Measurements from ENCODE around the gene DOK6.
"Not testable (repeated sequence)": the region's sequence is repeated elsewhere in the genome, so short reads cannot be mapped to it uniquely, and the experiment has no call there.

DOK6 gene

GRCh38 chr18:69814861-69815385, 414.2 kb downstream of the DOK6 start:
- DNase-seq (ENCODE audit: low spot score): no peak

- DNase-seq (ENCODE audit: low spot score): no peak
These were observed 416.8 kb downstream of the DOK6 start for GRCh38 chr18:69817335-69817940.

GRCh38 chr18:69819460-69819859, 418.8 kb downstream of the DOK6 start:
- no peak for DNase-seq (ENCODE audit: low spot score)

GRCh38 chr18:69820538-69820937, 419.9 kb downstream of the DOK6 start:
- DNase-seq (ENCODE audit: low spot score): no peak

GRCh38 chr18:69830189-69830588, 429.5 kb downstream of the DOK6 start:
- no peak for DNase-seq (ENCODE audit: low spot score)

- not testable (repeated sequence) for DNase-seq (ENCODE audit: low spot score)
These were observed 434.3 kb downstream of the DOK6 start for GRCh38 chr18:69834980-69835379.

GRCh38 chr18:69838003-69838402, 437.3 kb downstream of the DOK6 start:
- no peak for DNase-seq (ENCODE audit: low spot score)

- peak; percentile 14 for DNase-seq (ENCODE audit: low spot score)
These were observed 438.1 kb downstream of the DOK6 start for GRCh38 chr18:69838620-69839411.

- DNase-seq (ENCODE audit: low spot score): no peak
These were observed 438.8 kb downstream of the DOK6 start for GRCh38 chr18:69839497-69839896.

- no peak for DNase-seq (ENCODE audit: low spot score)
These were observed 439.3 kb downstream of the DOK6 start for GRCh38 chr18:69840001-69840400.

GRCh38 chr18:69840445-69840844, 439.8 kb downstream of the DOK6 start:
- no peak for DNase-seq (ENCODE audit: low spot score)

GRCh38 chr18:69841117-69841516, 440.4 kb downstream of the DOK6 start:
- no peak for DNase-seq (ENCODE audit: low spot score)

- no peak for DNase-seq (ENCODE audit: low spot score)
These were observed 442.3 kb downstream of the DOK6 start for GRCh38 chr18:69843015-69843414.

GRCh38 chr18:69844656-69845055, 444.0 kb downstream of the DOK6 start:
- DNase-seq (ENCODE audit: low spot score): no peak

GRCh38 chr18:69845593-69846506, 445.2 kb downstream of the DOK6 start:
- no peak for DNase-seq (ENCODE audit: low spot score)

- DNase-seq (ENCODE audit: low spot score): no peak
These were observed 452.4 kb downstream of the DOK6 start for GRCh38 chr18:69853051-69853450.

GRCh38 chr18:69854455-69854854, 453.8 kb downstream of the DOK6 start:
- DNase-seq (ENCODE audit: low spot score): no peak

- no peak for DNase-seq (ENCODE audit: low spot score)
These were observed 458.2 kb downstream of the DOK6 start for GRCh38 chr18:69858897-69859296.

GRCh38 chr18:69864802-69865201, 464.1 kb downstream of the DOK6 start:
- DNase-seq (ENCODE audit: low spot score): not testable (repeated sequence)

- no peak for DNase-seq (ENCODE audit: low spot score)
These were observed 465.1 kb downstream of the DOK6 start for GRCh38 chr18:69865776-69866175.

GRCh38 chr18:69866212-69866611, 465.5 kb downstream of the DOK6 start:
- no peak for DNase-seq (ENCODE audit: low spot score)

GRCh38 chr18:69870736-69871135, 470.0 kb downstream of the DOK6 start:
- no peak for DNase-seq (ENCODE audit: low spot score)

Data from germinal center (tissue), 1 donor.